GM18951 (cell line): Measurements from ENCODE around the gene LTBR.
A peak's percentile ranks its signal among the peaks of the same experiment; 100 is the strongest.
"Not testable (repeated sequence)": the region's sequence is repeated elsewhere in the genome, so short reads cannot be mapped to it uniquely, and the experiment has no call there.

Experiments used
- POLR2A ChIP-seq: IDR thresholded peaks from 4 replicates; pipeline ENCODE4 v1.6.1; 2011; ENCODE audit warnings: mild to moderate bottlenecking; ENCODE audit not compliant: insufficient read length, insufficient read depth; ENCODE audit errors: extremely low read depth
- in situ Hi-C: fragments of 300-500 bp; cut with MboI; formaldehyde crosslinking; loops from one replicate; pipeline ENCODE4 v1.12.0; 2022; ENCODE audit warnings: low sequenced_read_pairs, mixed read lengths, inconsistent platforms; ENCODE audit not compliant: unreplicated experiment

Gene LTBR

GRCh38 chr12:6424008-6424347 is 40.0 kb downstream of the LTBR start:
- TF ChIP-seq POLR2A = no peak
- in situ Hi-C loops = no loop called here

DNA sequence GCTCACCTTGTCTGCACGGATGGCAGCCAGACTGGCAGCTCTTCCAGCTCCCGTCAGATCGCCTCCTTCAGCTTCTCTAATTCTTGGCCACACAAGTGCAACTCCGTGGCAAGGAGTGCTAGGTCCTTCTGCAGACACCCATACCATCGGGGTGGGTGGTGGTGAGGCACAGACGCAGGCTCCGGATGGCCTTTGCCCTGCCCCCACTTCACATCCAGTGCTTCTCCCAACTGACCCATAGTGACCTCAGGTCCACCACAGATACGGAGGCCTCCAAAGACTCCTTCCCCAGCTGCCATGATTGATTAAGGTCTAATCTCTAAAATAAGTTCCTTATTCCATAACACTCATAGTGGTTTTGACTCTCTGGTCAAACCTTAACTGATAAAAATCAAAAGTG is 40.9 kb downstream of the LTBR start:
- no peak for TF ChIP-seq POLR2A
- in situ Hi-C loops = no loop called here

GRCh38 chr12:6425590-6426531 is 41.9 kb downstream of the LTBR start:
- in situ Hi-C loops = no loop called here
- no peak for TF ChIP-seq POLR2A

- in situ Hi-C loops = no loop called here
Observed at GRCh38 chr12:6426882-6427671, 43.1 kb downstream of the LTBR start.

GRCh38 chr12:6427796-6428195 is 43.8 kb downstream of the LTBR start:
- in situ Hi-C loops = not testable (repeated sequence)

More at GRCh38 chr12:6426882-6427671, 43.1 kb downstream of the LTBR start:
- peak; percentile 33 for TF ChIP-seq POLR2A

DNA sequence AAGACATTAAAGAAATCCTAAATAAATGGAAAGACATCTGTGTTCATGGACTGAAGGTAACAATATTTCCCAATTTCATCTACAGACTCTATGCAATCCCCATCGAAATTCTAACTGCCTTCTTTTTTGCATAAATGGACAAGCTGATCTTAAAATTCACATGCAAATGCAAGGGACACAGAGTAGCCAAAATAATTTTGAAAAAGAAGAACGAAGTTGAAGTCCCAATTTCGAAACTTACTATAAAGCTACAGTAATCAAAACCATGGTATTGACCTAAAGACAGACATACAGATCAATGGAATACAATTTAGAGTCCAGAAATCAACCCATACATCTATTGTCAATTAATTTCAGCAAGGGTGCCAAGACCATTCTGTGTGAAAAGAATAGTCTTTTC is 44.4 kb downstream of the LTBR start:
- TF ChIP-seq POLR2A = no peak
- in situ Hi-C loops = no loop called here

DNA sequence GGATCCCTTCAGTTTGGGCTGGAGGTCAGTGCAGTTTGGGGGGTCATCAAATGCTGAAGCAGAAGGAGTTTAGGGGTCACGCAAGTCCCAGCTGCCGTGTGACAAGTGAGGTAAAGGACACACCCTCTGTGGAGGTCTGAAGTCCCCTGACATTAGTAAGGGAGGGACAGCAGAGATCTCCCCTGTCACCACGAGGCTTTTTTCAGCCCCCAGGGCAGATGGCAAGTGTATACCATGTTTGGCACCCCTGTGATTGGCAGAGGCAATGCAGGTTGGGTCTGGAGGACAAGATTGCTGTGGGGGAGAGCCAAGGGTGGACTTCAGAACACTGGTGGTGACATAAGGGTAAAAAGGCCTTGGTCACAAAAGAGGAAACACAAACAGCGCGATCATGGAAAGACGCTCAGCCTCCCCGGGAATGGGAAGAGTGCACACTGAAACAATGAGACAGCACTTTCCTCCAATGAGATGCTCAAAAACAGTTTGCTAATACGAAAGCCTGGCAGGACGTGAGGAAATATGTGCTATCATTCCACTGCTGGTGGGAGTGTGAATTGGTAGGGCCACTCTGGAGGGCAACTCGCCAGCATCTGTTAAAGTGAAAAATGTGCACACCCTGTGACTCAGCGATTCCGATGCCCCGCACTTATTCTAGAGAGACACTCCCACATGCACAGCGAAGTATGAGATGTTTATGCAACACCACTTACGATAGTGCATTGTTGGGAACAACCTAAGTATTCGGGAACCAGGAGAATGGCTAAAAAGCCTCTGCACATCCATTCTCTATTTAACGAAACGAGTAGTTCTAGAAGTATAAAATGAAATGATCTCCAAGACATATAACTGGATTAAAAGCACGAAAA is 46.4 kb downstream of the LTBR start:
- in situ Hi-C loops = no loop called here
- TF ChIP-seq POLR2A = no peak

- in situ Hi-C loops = no loop called here
- no peak for TF ChIP-seq POLR2A
Observed at GRCh38 chr12:6432991-6433390, 49.0 kb downstream of the LTBR start.

GRCh38 chr12:6434205-6435140 is 50.5 kb downstream of the LTBR start:
- no peak for TF ChIP-seq POLR2A
- in situ Hi-C loops = no loop called here

DNA sequence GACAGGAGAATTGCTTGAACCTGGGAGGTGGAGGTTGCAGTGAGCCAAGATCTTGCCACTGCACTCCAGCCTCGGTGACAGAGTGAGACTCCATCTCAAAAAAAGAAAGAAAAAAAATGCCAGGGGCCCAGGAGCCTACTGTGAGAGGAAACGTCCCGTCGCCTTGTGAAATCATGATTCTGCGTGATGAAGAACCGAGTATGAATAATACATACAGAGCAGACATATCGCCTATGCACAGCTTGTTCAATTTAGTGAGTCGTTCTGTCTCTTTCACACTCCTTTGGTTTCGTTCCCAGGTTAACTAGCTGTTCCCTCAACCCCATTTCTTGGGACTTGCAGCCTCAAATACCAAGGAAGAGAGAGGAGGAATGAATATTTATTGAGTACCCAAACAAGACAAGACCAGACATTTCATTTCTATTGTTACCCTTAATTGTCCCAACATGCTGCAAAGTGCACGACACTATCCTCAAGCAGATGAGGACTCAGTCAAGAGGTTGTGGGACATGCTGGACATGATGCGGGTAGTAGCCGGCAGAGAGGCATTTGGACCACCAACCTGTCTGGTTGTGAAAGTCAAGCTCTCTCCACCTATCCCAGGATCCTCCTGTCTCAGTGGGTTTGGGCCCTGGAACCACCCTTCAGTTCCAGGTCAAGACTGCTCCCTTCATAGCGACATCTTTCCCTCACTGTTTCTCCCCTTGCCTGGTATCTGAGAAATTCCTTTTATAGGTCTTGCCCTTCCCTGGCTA is 52.2 kb downstream of the LTBR start:
- TF ChIP-seq POLR2A = no peak
- in situ Hi-C loops = no loop called here

GRCh38 chr12:6437586-6437985 is 53.6 kb downstream of the LTBR start:
- no peak for TF ChIP-seq POLR2A
- in situ Hi-C loops = no loop called here
